Smooth muscle cell (in vitro differentiated cells): ENCODE data around the gene NT5C. TPM values are rescaled to one million over a fixed set of nuclear protein-coding genes. Genes with fewer than 3 reads are reported as not detected.

Source experiments
- DNase-seq: peaks from one replicate; lab custom pipeline; 2025; ENCODE audit not compliant: unreplicated experiment; lab: John Stamatoyannopoulos, UW
- H2AFZ ChIP-seq: fragments of 200-600 bp; sonication (generic); 2 replicates; pipeline ENCODE4 v1.6.0; 2016; ENCODE audit warnings: antibody characterized with exemption, low read depth, mild to moderate bottlenecking
- H3F3A ChIP-seq: fragments of 200-600 bp; sonication (generic); 2 replicates; pipeline ENCODE4 v1.6.0; 2017; ENCODE audit warnings: antibody characterized with exemption, low read depth
- H3K27ac ChIP-seq: fragments of 200-600 bp; sonication (generic); 2 replicates; pipeline ENCODE4 v1.5.1; 2016; ENCODE audit warnings: low read depth, mild to moderate bottlenecking
- H3K27me3 ChIP-seq: fragments of 200-600 bp; sonication (generic); 2 replicates; pipeline ENCODE4 v1.6.1; 2016; ENCODE audit warnings: low read depth, mild to moderate bottlenecking
- H3K36me3 ChIP-seq: fragments of 200-600 bp; sonication (generic); 2 replicates; pipeline ENCODE4 v1.5.1; 2016; ENCODE audit warnings: low read depth
- H3K4me1 ChIP-seq: fragments of 200-600 bp; sonication (generic); 2 replicates; pipeline ENCODE4 v1.5.1; 2016; ENCODE audit warnings: low read depth
- H3K4me2 ChIP-seq: fragments of 200-600 bp; sonication (generic); 2 replicates; pipeline ENCODE4 v1.6.0; 2016; ENCODE audit warnings: mild to moderate bottlenecking
- H3K4me3 ChIP-seq: fragments of 200-600 bp; sonication (generic); 2 replicates; pipeline ENCODE4 v1.5.1; 2016; ENCODE audit warnings: mild to moderate bottlenecking
- H3K79me2 ChIP-seq: fragments of 200-600 bp; sonication (generic); 2 replicates; pipeline ENCODE4 v1.6.0; 2016; ENCODE audit warnings: low read depth, mild to moderate bottlenecking
- H3K9ac ChIP-seq: fragments of 200-600 bp; sonication (generic); 2 replicates; pipeline ENCODE4 v1.6.0; 2016; ENCODE audit warnings: low read depth
- H3K9me3 ChIP-seq: fragments of 200-600 bp; sonication (generic); replicated peaks from 2 replicates; pipeline ENCODE4 v1.5.1; 2016; ENCODE audit warnings: low read depth
- H4K20me1 ChIP-seq: fragments of 200-600 bp; sonication (generic); 2 replicates; pipeline ENCODE4 v1.6.0; 2016; ENCODE audit warnings: low read depth
- CTCF ChIP-seq: fragments of 200-600 bp; sonication (generic); IDR thresholded peaks from 2 replicates; pipeline ENCODE4 v1.5.1; 2017; ENCODE audit warnings: borderline replicate concordance, mild to moderate bottlenecking, antibody characterized with exemption; ENCODE audit not compliant: insufficient read depth, poor library complexity, severe bottlenecking
- WGBS: methylation state at CpG from one replicate; pipeline ENCODE4 v1.1.7; 2016; ENCODE audit warnings: low lambda C conversion rate; 5-methylcytosine and 5-hydroxymethylcytosine counted together
- polyA plus RNA-seq: library from polyadenylated mRNA; unstranded; fragments of >200 nt; fragmentation: Nextera tagmentation; extraction: Ambion mirVana; gene quantifications from 2 replicates; pipeline ENCODE4 v1.2.1, GENCODE V29; 2016
- total RNA-seq: library from RNA; depleted of rRNA; stranded (reverse); fragments of >200 nt; gene quantifications from 2 replicates; pipeline ENCODE4 v1.2.3, GENCODE V29; 2014

Gene NT5C
- total and polyA plus RNA-seq, 2 experiments from 2014 or later: 39.9 to 46.8 TPM

GRCh38 chr17:75111777-75112335 lies 19.7 kb downstream of the NT5C start:
- Histone ChIP-seq H3K27me3 (no peaks in the 10 kb centered on the region), H3K4me2 (no peak overlapping the region), H3K9ac (no peak overlapping the region), H3F3A (no peaks in the 10 kb centered on the region), H3K4me3 (no peak overlapping the region), H3K27ac (no peak overlapping the region), H2AFZ (no peak overlapping the region), H3K36me3 (no peaks in the 10 kb centered on the region), H3K9me3 (no peaks in the 10 kb centered on the region), H3K79me2 (peaks cover 3% of the 10 kb centered on the region), H4K20me1 (no peaks in the 10 kb centered on the region), H3K4me1 (peaks cover 3% of the 10 kb centered on the region)
- 97% methylated on average over 7 of the region's 7 CpGs for WGBS
- DNase-seq: no peak
- TF ChIP-seq CTCF: no peak

- H3K79me2 ChIP-seq: peaks cover 3% of the 10 kb centered on the region
- no peaks in the 10 kb centered on the region for H3K9me3 ChIP-seq
- H3F3A ChIP-seq: no peaks in the 10 kb centered on the region
- H3K9ac ChIP-seq: peak overlapping the region; percentile 14
- H3K4me1 ChIP-seq: peaks cover 3% of the 10 kb centered on the region
- WGBS: 34% methylated on average over 33 of the region's 40 CpGs
- H3K27ac ChIP-seq: no peak overlapping the region
- no peaks in the 10 kb centered on the region for H3K27me3 ChIP-seq
- peak overlapping the region; percentile 42 for H2AFZ ChIP-seq
- no peak for TF ChIP-seq CTCF
- DNase-seq: no peak
- H3K4me3 ChIP-seq: peak overlapping the region; percentile 68
- H3K36me3 ChIP-seq: no peaks in the 10 kb centered on the region
- H3K4me2 ChIP-seq: peak overlapping the region; percentile 89
- H4K20me1 ChIP-seq: no peaks in the 10 kb centered on the region
These were observed 21.2 kb downstream of the NT5C start for GRCh38 chr17:75110234-75110937.

GRCh38 chr17:75109407-75110233 lies 21.9 kb downstream of the NT5C start, which contains the start of gene ARMC7:
Gene ARMC7 (plus strand): TSS chr17:75109969. CDS start chr17:75110289, 320 bp downstream.
- DNase-seq: peak; percentile 66
- H3K27ac ChIP-seq: no peak within 1 kb of the TSS
- H3K36me3 ChIP-seq: no peaks in the 10 kb centered on the region
- H2AFZ ChIP-seq: peak within 1 kb of the TSS; percentile 42
- H3K9ac ChIP-seq: peak within 1 kb of the TSS; percentile 14
- H3K4me1 ChIP-seq: peaks cover 3% of the 10 kb centered on the region
- peak within 1 kb of the TSS; percentile 89 for H3K4me2 ChIP-seq
- WGBS: 2% methylated on average over 65 of the region's 68 CpGs
- H3K27me3 ChIP-seq: no peaks in the 10 kb centered on the region
- H4K20me1 ChIP-seq: no peaks in the 10 kb centered on the region
- H3K79me2 ChIP-seq: peaks cover 3% of the 10 kb centered on the region
- no peaks in the 10 kb centered on the region for H3F3A ChIP-seq
- H3K9me3 ChIP-seq: no peaks in the 10 kb centered on the region
- H3K4me3 ChIP-seq: peak within 1 kb of the TSS; percentile 68
- no peak for TF ChIP-seq CTCF
